Measurements from ENCODE around the gene SH3BGR.
"Not testable (repeated sequence)": the region's sequence is repeated elsewhere in the genome, so short reads cannot be mapped to it uniquely, and the experiment has no call there.

SH3BGR gene

DNA sequence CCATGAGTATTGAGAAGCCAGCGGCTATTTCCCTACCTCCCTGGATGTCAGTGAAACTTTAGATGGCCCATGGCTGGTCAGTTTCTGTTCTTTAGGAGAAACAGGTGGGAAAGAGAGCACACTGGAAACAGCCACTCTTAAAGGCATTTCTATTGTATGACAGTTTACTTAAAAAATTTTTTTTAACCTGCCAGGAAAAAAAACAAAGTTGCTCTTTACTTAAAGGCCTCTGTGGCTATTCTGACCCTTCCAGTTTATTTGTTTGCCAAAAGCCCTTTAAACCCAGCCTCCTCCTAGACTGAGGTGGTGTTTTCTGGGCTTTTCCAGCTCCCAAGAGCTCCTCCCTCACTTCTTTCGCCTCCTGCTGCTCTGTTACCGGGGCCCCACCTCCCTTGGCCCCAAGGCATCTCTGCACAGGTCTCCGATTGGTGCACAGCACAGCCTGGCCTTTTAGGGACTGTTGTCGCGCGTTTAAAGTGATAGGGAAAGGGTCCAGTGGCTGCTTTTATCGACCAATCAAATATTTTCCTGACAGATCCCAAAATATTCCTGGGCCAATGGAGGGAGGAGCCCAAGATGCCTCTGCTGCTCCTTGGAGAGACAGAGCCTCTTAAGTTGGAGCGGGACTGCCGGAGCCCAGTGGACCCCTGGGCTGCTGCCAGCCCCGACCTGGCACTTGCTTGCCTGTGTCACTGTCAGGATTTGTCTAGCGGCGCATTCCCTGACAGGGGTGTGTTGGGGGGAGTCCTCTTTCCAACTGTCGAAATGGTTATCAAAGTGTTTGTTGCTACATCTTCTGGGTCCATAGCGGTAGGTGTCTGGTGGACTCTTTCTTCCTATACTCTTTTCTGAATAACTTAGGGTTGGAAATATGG lies at the start of gene SH3BGR:
SH3BGR (plus strand) TSS at position 639 of the 875 bp plus-strand sequence; CDS start at position 766, 127 bp downstream.
- no peak for DNase-seq

GRCh38 chr21:39406065-39406464 lies 45.7 kb upstream of the SH3BGR start:
- no peak for DNase-seq

DNA sequence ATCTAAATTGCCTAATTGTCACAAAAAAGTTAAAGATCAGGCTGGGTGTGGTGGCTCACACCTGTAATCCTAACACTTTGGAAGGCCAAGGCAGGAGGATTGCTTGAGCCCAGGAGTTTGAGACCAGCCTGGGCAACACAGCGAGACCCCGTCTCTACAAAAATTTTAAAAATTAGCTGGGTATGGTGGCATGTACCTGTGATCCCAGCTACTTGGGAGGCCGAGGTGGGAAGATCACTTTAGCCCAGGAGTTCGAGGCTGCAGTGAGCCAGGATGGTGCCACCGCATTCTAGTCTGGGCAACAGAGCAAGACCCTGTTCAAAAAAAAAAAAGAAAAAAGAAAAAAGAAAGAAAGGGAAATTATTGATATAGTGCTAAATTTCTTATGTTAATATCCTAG lies 32.6 kb upstream of the SH3BGR start:
- not testable (repeated sequence) for DNase-seq

- DNase-seq = no peak
These were observed 29.1 kb upstream of the SH3BGR start for GRCh38 chr21:39422527-39423241.

DNA sequence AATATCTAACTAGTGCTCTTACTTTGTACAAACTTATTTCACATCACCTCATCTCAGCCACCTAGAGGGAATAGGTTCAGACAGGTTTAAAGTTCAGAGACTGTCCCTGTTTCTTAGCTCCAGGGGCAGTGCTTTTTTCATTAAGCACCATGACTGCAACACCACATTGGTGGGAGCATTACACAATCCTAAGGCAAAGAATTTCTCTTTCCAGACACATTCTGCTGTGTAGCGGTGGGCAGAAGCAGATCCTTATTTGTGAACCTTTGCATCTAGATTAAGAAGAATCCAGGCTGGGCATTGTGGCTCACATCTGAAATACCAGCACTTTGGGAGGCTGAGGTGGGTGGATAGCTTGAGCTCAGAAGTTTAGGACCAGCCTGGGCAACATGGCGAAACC lies 22.3 kb upstream of the SH3BGR start:
- no peak for DNase-seq

GRCh38 chr21:39430016-39430415 lies 21.8 kb upstream of the SH3BGR start:
- DNase-seq = no peak

DNA sequence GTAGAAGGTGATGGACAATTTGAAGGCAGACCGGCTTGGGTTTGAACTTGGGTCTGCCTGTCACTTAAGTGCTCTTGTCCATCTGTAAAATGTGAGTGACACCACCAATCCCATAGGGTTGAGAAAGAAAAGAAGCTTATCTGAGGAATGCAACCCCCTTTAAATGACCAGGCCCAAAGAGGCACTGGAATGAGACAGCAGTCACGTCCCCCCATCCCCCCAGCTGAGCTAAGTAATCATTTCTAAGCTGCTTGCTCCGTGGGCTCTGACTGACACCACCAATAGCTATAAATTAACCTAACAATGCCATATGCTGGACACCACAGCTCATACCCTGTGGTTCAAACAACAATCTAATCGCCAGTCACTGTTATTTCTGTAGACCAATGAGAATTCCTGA lies 21.3 kb upstream of the SH3BGR start:
- no peak for DNase-seq

DNA sequence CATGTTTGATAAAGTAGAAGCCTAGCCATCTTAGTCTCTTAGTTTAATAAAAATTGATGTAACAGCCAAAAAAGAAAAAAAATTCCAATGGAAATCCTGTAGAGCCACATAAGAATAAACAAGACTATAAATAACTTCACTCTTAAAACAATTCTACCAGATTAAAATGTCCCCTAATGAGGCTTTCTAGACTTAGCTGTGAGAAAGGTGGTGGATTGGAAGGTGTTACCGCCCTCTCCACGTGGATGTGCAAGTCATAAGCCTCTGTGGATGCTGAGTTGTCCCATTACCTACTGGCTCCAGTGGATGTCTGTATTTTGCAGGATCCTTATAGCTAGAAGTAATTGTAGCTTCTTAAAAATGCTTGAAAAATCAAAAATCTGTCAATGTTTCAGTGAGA lies 20.8 kb upstream of the SH3BGR start:
- DNase-seq = no peak

DNA sequence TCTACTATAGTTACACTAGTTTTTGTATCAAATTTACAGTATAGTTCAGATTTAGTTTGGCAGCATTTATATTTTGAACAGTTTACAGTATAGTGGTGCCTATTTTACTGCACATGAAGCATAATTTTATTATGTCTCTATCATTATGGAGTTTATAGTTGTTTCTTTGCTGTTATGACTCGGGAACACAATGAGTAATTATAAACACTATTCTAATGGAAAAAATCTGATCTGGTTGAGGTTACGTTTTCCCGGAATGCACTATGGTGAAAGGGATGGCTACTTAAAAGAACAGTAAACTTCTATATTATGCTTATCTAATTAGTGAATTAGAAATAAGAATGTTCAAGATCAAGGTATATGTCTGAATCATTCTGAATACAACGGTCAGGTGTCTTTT lies 16.8 kb upstream of the SH3BGR start:
- DNase-seq = no peak

DNA sequence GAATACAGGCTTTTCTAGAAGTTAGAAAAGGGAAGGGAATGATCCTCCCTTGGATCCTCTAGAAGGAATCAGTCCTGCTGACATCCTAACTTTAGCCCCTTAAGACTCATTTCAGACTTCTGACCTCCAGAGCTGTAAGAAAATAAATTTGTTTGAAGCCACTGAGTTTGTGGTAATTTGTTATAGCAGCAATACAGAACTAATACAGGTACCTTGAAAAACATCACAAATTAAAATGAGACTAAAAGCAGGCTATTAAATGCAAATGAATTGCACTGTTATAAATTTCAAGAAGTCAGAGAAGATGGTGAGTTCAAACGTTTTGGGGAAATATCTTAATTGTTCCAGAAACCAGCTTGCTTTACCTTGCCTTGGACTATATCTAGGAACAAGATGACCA lies 12.5 kb upstream of the SH3BGR start:
- DNase-seq = no peak

GRCh38 chr21:39441502-39442475 lies 10.0 kb upstream of the SH3BGR start:
- DNase-seq = no peak

DNA sequence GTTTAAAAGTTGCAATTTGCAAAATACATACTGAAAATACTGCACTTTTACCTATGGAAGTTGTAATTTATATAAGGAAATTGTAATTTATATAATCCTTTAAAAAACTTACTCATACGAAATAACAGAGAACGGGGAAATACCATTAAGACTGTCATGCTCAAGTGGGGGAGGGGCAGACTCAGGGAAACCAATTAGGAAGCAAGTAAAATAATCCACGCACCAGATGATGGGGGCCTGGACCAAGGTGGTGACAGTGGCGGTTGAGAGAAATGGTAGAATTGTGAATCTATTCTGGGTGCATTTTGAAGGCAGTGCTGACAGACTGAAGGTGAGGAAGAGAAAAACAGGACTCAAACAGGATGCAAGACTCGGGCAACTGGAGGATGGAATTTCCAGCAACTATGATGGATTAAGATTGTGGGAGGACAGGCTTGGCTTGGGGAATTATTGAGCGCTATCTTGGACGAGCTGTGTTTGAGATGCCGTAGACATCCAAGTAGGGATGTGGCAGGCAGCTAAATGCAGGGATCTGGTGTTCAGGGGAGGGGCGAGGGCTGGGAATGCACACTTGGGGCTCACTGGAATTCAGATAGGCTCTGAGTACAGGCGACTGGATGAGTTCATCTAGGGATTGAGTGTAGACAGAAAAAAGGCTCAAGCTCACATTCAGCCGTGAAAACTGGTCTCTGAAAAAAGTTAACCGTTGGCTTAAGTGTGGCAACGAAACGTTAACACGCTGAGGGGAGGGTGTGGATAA lies 7.2 kb upstream of the SH3BGR start:
- no peak for DNase-seq

- DNase-seq = peak; percentile 83
These were observed 6.2 kb upstream of the SH3BGR start, which contains the start of gene LCA5L for GRCh38 chr21:39445321-39446269. TSS of gene LCA5L (minus strand) at chr21:39445778. CDS start at chr21:39428493, 17,285 bp downstream.

DNA sequence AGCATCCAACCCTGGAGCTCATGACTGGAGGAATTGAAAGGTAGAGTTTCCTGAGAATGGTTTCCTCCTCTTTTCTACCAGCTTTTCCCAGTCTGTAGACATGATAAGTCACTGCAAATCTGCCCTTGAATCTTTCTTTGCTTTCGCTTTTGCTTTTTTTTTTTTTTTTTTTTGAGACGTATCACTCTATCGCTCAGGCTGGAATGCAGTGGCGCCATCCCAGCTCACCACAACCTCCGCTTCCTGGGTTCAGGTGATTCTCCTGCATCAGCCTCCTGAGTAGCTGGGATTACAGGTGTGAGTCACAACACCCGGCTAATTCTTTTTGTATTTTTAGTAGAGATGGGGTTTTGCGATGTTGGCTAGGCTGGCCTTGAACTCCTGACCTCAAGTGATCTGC lies 4.5 kb upstream of the SH3BGR start:
- no peak for DNase-seq

DNA sequence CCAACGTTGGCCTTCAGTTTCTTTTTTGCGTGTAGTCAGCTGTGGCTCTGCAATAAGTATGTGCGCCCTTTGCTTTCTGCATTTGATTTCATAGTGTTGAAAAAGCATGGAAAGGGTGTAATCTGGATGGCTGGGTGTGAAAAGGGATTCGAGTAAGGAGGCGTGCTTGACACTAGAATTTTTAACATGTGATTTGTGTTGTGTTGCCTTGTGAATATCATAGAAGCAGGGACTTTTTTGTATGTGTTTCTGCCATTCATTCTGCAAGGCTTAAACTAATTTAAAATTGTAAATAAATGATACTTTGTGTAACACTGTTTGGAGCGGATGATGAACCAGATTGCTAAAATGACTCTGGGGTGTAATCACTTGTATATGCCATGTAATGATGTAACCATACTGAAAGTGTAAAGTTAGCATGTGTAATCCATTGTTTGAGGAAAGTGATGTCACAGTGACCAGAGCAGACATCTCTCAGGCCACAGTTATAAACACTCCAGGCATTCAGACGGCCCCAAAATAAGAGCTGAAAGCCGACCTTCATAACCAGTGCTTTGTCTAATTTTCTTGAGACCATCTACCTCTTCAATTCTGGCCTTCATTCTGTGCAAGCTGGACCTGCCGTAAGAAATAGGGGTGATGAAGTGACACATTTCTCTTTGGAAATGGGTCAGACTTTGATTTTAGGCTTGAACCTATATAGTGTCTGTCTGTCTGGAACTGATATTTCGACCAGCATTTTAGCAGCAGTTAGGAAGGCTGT lies 618 bp downstream of the SH3BGR start:
- DNase-seq = no peak

GRCh38 chr21:39452970-39453342 lies 1.2 kb downstream of the SH3BGR start:
- DNase-seq = no peak

DNA sequence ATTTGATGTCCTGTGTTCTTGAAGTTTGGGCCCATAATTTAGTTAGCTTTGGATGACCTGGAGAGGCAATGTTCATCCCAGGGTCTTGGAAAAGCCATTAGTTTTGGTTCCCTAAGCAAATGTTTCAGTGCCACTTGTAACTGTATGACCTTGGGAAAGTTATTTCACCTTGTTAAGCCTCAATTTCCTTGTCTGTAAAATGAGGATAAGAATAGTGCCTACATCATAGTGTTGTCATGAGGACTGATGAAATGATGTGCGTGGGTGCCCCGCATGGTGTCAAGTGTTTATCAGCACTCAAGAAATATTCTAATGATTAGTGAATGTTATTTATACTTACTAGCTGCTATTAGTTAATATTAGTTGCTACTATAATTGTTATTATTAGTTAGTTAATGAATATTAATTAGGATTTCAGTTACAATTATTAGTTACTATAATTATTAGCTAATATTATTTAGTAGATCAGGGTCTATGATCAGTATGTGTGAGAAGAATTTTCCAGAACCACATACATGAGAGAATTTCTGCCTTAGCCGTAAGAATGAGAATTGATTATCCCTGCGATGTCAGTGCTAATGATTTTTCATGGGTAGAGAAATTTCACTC lies 1.9 kb downstream of the SH3BGR start:
- no peak for DNase-seq

- DNase-seq = no peak
These were observed 3.3 kb downstream of the SH3BGR start for GRCh38 chr21:39454949-39455668.

DNA sequence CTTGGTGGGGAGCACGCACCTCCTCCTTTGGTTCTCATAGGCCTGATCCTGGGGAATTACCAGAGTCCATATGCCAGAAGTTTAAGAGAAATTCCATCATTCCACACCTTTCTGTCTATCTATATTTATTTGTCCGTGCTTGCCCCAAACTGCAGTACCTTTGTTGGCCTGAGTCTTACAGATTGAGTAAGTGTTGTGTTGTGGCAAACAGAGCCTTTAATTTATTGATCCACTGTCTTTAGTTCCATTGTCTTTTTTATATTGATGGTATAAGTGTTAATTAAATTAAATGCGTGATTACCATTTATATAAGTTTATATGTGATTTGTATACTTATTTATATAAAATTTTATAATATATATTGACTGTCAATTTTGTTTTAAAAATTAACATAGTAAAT lies 4.9 kb downstream of the SH3BGR start:
- DNase-seq = no peak
